Activated CD8-positive, alpha-beta memory T cell treated with anti-CD3 and anti-CD28 coated beads, Interleukin-2, amount 50 U/mL, for 1 hour (primary cell): ENCODE data around the gene ZEB2.

Experiments used
- DNase-seq: peaks from one replicate; pipeline ENCODE4 v3.0.0-alpha.2; 2020; ENCODE audit errors: extremely low read depth

The ZEB2 gene

GRCh38 chr2:144519934-144520731, at the start of gene ZEB2:
TSS of gene ZEB2 (minus strand) at chr2:144520119. CDS start at chr2:144517350, 2,769 bp downstream.
- DNase-seq, result no peak

GRCh38 chr2:144567745-144568144, 47.8 kb upstream of the ZEB2 start:
- DNase-seq, result no peak

- DNase-seq, result no peak
Measured at GRCh38 chr2:144566448-144566847, 46.5 kb upstream of the ZEB2 start.

GRCh38 chr2:144560251-144560650, 40.3 kb upstream of the ZEB2 start:
- no peak for DNase-seq

- no peak for DNase-seq
Measured at GRCh38 chr2:144559681-144560080, 39.8 kb upstream of the ZEB2 start.

GRCh38 chr2:144559242-144559641, 39.3 kb upstream of the ZEB2 start:
- DNase-seq, result no peak

- DNase-seq, result no peak
Measured at GRCh38 chr2:144554492-144555210, 34.7 kb upstream of the ZEB2 start.

- no peak for DNase-seq
Measured at GRCh38 chr2:144553379-144553778, 33.5 kb upstream of the ZEB2 start.

GRCh38 chr2:144552821-144553220, 32.9 kb upstream of the ZEB2 start:
- no peak for DNase-seq

- no peak for DNase-seq
Measured at GRCh38 chr2:144550911-144551310, 31.0 kb upstream of the ZEB2 start.

GRCh38 chr2:144550084-144550483, 30.2 kb upstream of the ZEB2 start:
- DNase-seq, result no peak

- DNase-seq, result no peak
Measured at GRCh38 chr2:144548532-144549191, 28.7 kb upstream of the ZEB2 start.

- DNase-seq, result no peak
Measured at GRCh38 chr2:144548088-144548487, 28.2 kb upstream of the ZEB2 start.

- DNase-seq, result no peak
Measured at GRCh38 chr2:144547494-144547893, 27.6 kb upstream of the ZEB2 start.

- DNase-seq, result no peak
Measured at GRCh38 chr2:144546933-144547332, 27.0 kb upstream of the ZEB2 start.

GRCh38 chr2:144545787-144546186, 25.9 kb upstream of the ZEB2 start:
- no peak for DNase-seq

GRCh38 chr2:144544053-144544452, 24.1 kb upstream of the ZEB2 start:
- no peak for DNase-seq

GRCh38 chr2:144541396-144541795, 21.5 kb upstream of the ZEB2 start:
- no peak for DNase-seq

GRCh38 chr2:144539289-144539782, 19.4 kb upstream of the ZEB2 start:
- DNase-seq, result no peak

- DNase-seq, result no peak
Measured at GRCh38 chr2:144535300-144535699, 15.4 kb upstream of the ZEB2 start.

- DNase-seq, result no peak
Measured at GRCh38 chr2:144533221-144533620, 13.3 kb upstream of the ZEB2 start.

- DNase-seq, result no peak
Measured at GRCh38 chr2:144530596-144530995, 10.7 kb upstream of the ZEB2 start.

- DNase-seq, result no peak
Measured at GRCh38 chr2:144529841-144530240, 9.9 kb upstream of the ZEB2 start.
